Activated T-cell treated with anti-CD3 and anti-CD28 coated beads, Interleukin-2, amount 50 U/mL, for 4 hours (primary cell): ENCODE results near the gene TUBA4B. TPM values are rescaled to one million over a fixed set of nuclear protein-coding genes. Genes with fewer than 3 reads are reported as not detected.

Experiments
- ATAC-seq, 2 donors: fragments of 200-7000 bp; cut with Tn5 transposase; one replicate each; pipeline ENCODE4 v1.10.0; 2021
- DNase-seq: peaks from one replicate; pipeline ENCODE4 v3.0.0-alpha.2; 2020
- H3K27me3 Mint-ChIP-seq: one replicate; pipeline ENCODE4 v1.8.0; 2021; ENCODE audit warnings: low read depth, mixed read lengths
- H3K36me3 Mint-ChIP-seq: one replicate; pipeline ENCODE4 v1.8.0; 2022; ENCODE audit warnings: mixed read lengths; ENCODE audit not compliant: insufficient read depth
- H3K4me1 Mint-ChIP-seq: one replicate; pipeline ENCODE4 v1.8.0; 2021; ENCODE audit warnings: low read depth, mixed read lengths
- H3K4me3 Mint-ChIP-seq: one replicate; pipeline ENCODE4 v1.8.0; 2021; ENCODE audit warnings: mild to moderate bottlenecking, moderate library complexity, mixed read lengths
- H3K9me3 Mint-ChIP-seq: one replicate; pipeline ENCODE4 v1.8.0; 2021; ENCODE audit warnings: mixed read lengths
- total RNA-seq, 3 donors: library from RNA; stranded (reverse); gene quantifications; one replicate each; pipeline ENCODE4 v1.2.1, GENCODE V29; 2021

Gene TUBA4B
- total RNA-seq, 3 donors from 2014 or later: not detected

- Mint-ChIP-seq H3K9me3 (no peaks in the 10 kb centered on the region), H3K36me3 (peaks cover 32% of the 10 kb centered on the region), H3K4me3 (peak overlapping the region; percentile 94), H3K27me3 (no peaks in the 10 kb centered on the region), H3K4me1 (peaks cover 52% of the 10 kb centered on the region)
- ATAC-seq: no peak
- DNase-seq: no peak
Measured at GRCh38 chr2:219228041-219228910, 24.8 kb upstream of the TUBA4B start.

GRCh38 chr2:219228911-219229304, 24.1 kb upstream of the TUBA4B start:
- Mint-ChIP-seq H3K36me3 (peaks cover 32% of the 10 kb centered on the region), H3K27me3 (no peaks in the 10 kb centered on the region), H3K4me1 (peaks cover 52% of the 10 kb centered on the region), H3K4me3 (peak overlapping the region; percentile 94), H3K9me3 (no peaks in the 10 kb centered on the region)
- ATAC-seq: no peak
- DNase-seq: no peak

DNA sequence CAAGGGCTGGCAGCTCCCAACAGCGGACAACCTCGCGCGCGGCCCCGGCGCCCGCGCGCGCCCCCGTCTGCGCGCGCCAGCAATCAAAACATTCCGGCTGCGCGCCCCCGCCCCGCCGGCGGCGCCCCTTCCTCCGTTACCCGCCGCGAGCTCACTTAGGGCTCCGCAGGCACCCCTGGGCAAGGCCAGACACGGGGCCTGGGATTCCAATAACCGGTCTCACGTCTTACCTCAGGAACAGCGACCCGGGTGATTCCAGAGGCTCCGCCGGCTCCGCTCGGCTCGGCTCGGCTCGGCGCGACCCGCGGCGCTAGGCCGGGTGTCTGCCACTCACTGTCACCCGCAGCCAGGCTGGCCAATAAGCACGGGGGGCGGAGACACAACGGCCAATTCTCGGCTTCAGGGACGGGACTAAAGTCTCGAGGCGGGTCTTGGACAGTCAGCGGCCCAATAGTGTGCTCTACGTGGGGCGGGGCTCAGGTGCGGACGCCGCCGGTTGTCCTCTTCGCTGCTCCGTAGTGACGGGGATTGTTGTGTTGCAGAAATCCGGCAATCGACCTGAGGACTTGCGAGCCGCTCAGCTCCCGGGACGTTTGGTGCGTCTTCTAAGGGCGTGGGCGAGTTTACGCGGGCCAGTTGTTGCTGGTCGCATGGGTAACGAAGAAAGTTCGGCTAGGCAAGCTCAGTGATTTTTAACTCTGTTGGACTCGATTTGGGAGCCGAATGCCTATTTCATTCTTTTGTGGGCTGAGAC, 23.6 kb upstream of the TUBA4B start, which contains the start of the genes ANKZF1 and ATG9A:
TSS of gene ANKZF1 (plus strand) at position 502 of the 754 bp plus-strand sequence. CDS start 452 bp downstream, outside the sequence.
TSS of gene ATG9A (minus strand) at position 332 of the 754 bp plus-strand sequence. CDS start 1,612 bp downstream, outside the sequence.
- H3K4me1 Mint-ChIP-seq: peaks cover 55% of the 10 kb centered on the region
- no peaks in the 10 kb centered on the region for H3K27me3 Mint-ChIP-seq
- ATAC-seq: peak; percentile 98
- H3K4me3 Mint-ChIP-seq: peak within 1 kb of the TSS; percentile 94
- peaks cover 31% of the 10 kb centered on the region for H3K36me3 Mint-ChIP-seq
- DNase-seq: peak; percentile 96
- H3K9me3 Mint-ChIP-seq: no peaks in the 10 kb centered on the region

DNA sequence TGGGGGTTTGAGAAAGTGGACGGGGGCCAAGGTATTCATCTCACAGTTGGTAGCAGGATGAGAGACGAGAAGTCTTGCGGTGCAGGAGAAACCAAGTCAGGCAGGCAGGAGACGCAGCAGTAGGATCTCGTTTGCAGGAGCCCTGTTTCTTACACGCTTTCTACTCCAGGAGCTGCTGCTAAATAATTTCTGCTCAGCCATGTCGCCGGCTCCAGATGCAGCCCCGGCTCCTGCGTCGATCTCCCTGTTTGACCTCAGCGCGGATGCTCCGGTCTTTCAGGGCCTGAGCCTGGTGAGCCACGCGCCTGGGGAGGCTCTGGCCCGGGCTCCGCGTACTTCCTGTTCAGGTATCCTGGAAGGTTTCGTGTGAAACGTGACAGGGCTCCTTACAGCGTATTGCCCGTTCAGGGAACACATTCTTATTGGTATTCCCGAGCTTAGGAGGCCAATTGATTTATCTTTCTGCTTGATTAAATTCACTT, 22.9 kb upstream of the TUBA4B start:
- peaks cover 58% of the 10 kb centered on the region for H3K4me1 Mint-ChIP-seq
- peak overlapping the region; percentile 94 for H3K4me3 Mint-ChIP-seq
- peaks cover 30% of the 10 kb centered on the region for H3K36me3 Mint-ChIP-seq
- H3K9me3 Mint-ChIP-seq: no peaks in the 10 kb centered on the region
- ATAC-seq (peak; percentile 22 to 26), DNase-seq (no peak)
- no peaks in the 10 kb centered on the region for H3K27me3 Mint-ChIP-seq

GRCh38 chr2:219234331-219234730, 18.7 kb upstream of the TUBA4B start:
- DNase-seq (no peak), ATAC-seq (no peak)
- no peaks in the 10 kb centered on the region for H3K9me3 Mint-ChIP-seq
- peaks cover 45% of the 10 kb centered on the region for H3K36me3 Mint-ChIP-seq
- H3K27me3 Mint-ChIP-seq: no peaks in the 10 kb centered on the region
- H3K4me3 Mint-ChIP-seq: no peak overlapping the region
- peaks cover 36% of the 10 kb centered on the region for H3K4me1 Mint-ChIP-seq

DNA sequence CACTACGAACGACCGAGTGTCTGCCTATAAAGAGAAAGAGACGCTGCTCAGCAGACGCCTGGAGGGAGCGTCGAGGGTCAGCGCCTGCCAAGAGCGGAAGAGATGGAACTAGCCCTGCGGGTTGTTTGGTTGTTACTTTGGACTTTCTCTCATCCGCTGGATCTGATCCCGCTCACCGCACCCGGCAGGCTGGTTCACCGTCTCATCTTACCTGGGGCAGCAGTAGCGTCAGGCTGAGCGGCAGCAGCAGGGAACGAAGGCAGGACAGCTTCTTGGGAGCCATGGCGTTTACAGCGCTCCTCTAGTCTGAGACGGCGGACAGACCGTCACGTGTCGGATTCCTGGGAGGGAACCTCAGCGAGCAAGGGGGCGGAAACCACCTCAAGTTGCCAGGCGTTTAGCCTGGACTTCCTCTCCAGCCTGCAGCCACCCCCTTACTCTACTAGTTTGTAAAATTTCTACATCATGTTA, 9.7 kb upstream of the TUBA4B start:
- ATAC-seq (no peak), DNase-seq (no peak)
- no peaks in the 10 kb centered on the region for H3K9me3 Mint-ChIP-seq
- peaks cover 5% of the 10 kb centered on the region for H3K36me3 Mint-ChIP-seq
- H3K4me1 Mint-ChIP-seq: peaks cover 37% of the 10 kb centered on the region
- H3K4me3 Mint-ChIP-seq: peak overlapping the region; percentile 41
- H3K27me3 Mint-ChIP-seq: no peaks in the 10 kb centered on the region

DNA sequence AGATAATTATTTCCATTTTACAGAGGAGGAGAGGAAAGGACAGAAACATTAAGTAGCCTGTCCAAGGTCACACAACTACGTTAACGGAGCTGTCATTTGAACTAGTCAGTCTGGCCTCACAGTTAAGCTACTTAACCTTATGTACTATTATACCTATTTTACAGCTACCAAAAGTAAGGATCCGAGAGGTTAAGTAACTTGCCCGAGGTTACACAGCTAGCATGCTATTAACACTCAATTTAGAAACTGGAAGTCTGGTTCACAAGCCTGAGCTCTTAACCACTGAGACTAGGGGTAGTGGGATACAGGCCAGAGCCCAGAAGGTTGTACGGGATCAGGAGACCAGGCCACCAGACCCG, 8.3 kb upstream of the TUBA4B start:
- Mint-ChIP-seq H3K9me3 (no peaks in the 10 kb centered on the region), H3K4me1 (peaks cover 52% of the 10 kb centered on the region), H3K27me3 (no peaks in the 10 kb centered on the region), H3K36me3 (peaks cover 11% of the 10 kb centered on the region), H3K4me3 (peak overlapping the region; percentile 97)
- ATAC-seq (no peak), DNase-seq (no peak)

- Mint-ChIP-seq H3K4me3 (peak within 1 kb of the TSS; percentile 97), H3K27me3 (no peaks in the 10 kb centered on the region), H3K9me3 (no peaks in the 10 kb centered on the region), H3K4me1 (peaks cover 57% of the 10 kb centered on the region), H3K36me3 (peaks cover 13% of the 10 kb centered on the region)
- ATAC-seq: peak; percentile 77 to 78
- peak; percentile 84 for DNase-seq
Measured at GRCh38 chr2:219245148-219245898, 7.7 kb upstream of the TUBA4B start, which contains the start of the genes GLB1L and STK16. GLB1L (minus strand) TSS chr2:219245444; CDS start chr2:219243573, 1,871 bp downstream. STK16 (plus strand) TSS chr2:219245479; CDS start chr2:219246000, 521 bp downstream.

GRCh38 chr2:219245899-219246230, 7.2 kb upstream of the TUBA4B start:
- peak overlapping the region; percentile 97 for H3K4me3 Mint-ChIP-seq
- H3K4me1 Mint-ChIP-seq: peaks cover 63% of the 10 kb centered on the region
- DNase-seq (no peak), ATAC-seq (peak in 1 of 2 donors; percentile 9)
- peaks cover 18% of the 10 kb centered on the region for H3K36me3 Mint-ChIP-seq
- H3K27me3 Mint-ChIP-seq: no peaks in the 10 kb centered on the region
- H3K9me3 Mint-ChIP-seq: no peaks in the 10 kb centered on the region

DNA sequence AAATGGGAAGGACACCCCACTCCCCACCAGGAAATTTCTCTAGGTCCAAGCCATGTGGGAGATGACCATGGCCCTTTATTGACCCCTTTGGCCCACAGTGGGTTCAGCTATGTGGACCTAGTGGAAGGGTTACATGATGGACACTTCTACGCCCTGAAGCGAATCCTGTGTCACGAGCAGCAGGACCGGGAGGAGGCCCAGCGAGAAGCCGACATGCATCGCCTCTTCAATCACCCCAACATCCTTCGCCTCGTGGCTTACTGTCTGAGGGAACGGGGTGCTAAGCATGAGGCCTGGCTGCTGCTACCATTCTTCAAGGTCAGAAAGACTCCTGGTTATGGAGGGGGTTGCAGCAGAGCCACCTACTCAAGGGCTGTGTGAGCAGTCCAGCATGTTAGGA, 6.5 kb upstream of the TUBA4B start:
- ATAC-seq (no peak), DNase-seq (no peak)
- H3K27me3 Mint-ChIP-seq: no peaks in the 10 kb centered on the region
- H3K4me1 Mint-ChIP-seq: peaks cover 70% of the 10 kb centered on the region
- peak overlapping the region; percentile 97 for H3K4me3 Mint-ChIP-seq
- peaks cover 24% of the 10 kb centered on the region for H3K36me3 Mint-ChIP-seq
- no peaks in the 10 kb centered on the region for H3K9me3 Mint-ChIP-seq

DNA sequence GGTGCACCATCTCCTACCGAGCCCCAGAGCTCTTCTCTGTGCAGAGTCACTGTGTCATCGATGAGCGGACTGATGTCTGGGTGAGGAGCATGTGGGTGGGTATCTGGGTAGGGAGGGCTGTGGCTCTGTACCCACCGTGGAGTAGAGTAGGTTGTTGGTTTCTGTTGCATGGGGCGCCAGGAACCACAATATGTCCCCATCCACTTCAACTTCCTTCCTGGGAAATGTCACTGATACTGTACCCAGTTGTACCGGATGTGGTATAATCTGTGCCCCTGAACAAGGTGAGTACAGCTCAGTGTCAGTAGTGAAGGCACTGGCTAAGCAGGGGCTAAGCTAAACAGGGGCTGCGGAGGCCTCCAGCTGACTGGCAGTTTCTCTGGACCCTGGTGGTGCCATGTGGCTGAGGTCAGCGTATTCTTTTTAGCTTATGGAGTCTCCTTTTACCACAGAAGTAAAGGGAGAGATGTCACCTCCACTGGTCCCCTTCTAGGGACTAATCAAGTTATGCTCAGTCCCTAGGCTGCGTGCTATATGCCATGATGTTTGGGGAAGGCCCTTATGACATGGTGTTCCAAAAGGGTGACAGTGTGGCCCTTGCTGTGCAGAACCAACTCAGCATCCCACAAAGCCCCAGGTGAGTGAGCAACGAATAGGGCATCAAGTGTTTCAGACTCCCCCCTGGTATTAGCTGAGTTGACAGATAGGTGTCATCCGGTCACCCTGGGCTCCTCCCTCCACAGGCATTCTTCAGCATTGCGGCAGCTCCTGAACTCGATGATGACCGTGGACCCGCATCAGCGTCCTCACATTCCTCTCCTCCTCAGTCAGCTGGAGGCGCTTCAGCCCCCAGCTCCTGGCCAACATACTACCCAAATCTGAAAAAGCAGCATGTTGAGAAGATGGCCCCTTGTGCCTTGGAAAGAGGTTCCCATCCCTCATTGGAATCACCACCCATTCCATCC, 5.1 kb upstream of the TUBA4B start:
- peak; percentile 57 to 66 for ATAC-seq
- Mint-ChIP-seq H3K36me3 (peaks cover 30% of the 10 kb centered on the region), H3K4me3 (peak overlapping the region; percentile 62)

GRCh38 chr2:219248845-219249202, 4.2 kb upstream of the TUBA4B start:
- Mint-ChIP-seq H3K9me3 (no peaks in the 10 kb centered on the region), H3K4me3 (peak overlapping the region; percentile 86), H3K27me3 (no peaks in the 10 kb centered on the region), H3K4me1 (peaks cover 77% of the 10 kb centered on the region), H3K36me3 (peaks cover 30% of the 10 kb centered on the region)
- DNase-seq (no peak), ATAC-seq (no peak)

More for the DNA sequence above, 5.1 kb upstream of the TUBA4B start:
- Mint-ChIP-seq H3K4me1 (peaks cover 80% of the 10 kb centered on the region), H3K27me3 (no peaks in the 10 kb centered on the region), H3K9me3 (no peaks in the 10 kb centered on the region)
- DNase-seq: peak; percentile 63
